ENCODE measurements around the gene CTNND2. TPM values are rescaled to one million over a fixed set of nuclear protein-coding genes. Genes with fewer than 3 reads are reported as not detected.

Gene CTNND2
- total and polyA plus RNA-seq, 10 of the 15 experiments (the other 5 are each of a cell fraction or from before 2014, with no cell fraction given), result 0.02 to 0.16 (median 0.04) TPM; not detected in 7

DNA sequence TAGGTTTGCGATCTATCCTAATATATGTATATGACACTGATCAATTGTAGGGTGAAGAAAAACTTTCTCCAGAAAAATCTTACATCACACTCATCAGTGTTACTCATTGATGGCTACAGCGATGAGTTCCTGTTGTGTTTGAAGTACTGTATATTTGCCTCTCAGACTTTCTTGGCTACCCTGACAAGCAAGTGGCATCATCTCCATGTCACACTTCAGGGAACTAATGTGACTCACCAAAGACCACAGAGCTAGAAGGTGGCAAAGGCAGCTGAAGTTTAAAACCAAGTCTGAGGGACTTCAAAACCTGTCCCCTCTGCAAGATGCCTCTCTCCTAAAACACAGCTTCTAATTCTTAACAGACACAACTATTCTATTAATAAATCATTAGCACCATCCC is 451.4 kb downstream of the CTNND2 start (continued):
- TF ChIP-seq ZSCAN29 (IDR thresholded peaks at IDR 0.05) (no peak), RUNX3 (IDR thresholded peaks at IDR 0.05; ENCODE audit: low read length) (no peak), ZNF622 (IDR thresholded peaks at IDR 0.05) (no peak)
- TF ChIP-seq, protein P1, sequence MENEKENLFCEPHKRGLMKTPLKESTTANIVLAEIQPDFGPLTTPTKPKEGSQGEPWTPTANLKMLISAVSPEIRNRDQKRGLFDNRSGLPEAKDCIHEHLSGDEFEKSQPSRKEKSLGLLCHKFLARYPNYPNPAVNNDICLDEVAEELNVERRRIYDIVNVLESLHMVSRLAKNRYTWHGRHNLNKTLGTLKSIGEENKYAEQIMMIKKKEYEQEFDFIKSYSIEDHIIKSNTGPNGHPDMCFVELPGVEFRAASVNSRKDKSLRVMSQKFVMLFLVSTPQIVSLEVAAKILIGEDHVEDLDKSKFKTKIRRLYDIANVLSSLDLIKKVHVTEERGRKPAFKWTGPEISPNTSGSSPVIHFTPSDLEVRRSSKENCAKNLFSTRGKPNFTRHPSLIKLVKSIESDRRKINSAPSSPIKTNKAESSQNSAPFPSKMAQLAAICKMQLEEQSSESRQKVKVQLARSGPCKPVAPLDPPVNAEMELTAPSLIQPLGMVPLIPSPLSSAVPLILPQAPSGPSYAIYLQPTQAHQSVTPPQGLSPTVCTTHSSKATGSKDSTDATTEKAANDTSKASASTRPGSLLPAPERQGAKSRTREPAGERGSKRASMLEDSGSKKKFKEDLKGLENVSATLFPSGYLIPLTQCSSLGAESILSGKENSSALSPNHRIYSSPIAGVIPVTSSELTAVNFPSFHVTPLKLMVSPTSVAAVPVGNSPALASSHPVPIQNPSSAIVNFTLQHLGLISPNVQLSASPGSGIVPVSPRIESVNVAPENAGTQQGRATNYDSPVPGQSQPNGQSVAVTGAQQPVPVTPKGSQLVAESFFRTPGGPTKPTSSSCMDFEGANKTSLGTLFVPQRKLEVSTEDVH (IDR thresholded peaks at IDR 0.05; ENCODE audit: low read depth, partially characterized antibody), result no peak
- TF ChIP-seq, protein P2, sequence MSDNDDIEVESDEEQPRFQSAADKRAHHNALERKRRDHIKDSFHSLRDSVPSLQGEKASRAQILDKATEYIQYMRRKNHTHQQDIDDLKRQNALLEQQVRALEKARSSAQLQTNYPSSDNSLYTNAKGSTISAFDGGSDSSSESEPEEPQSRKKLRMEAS (IDR thresholded peaks at IDR 0.05; ENCODE audit: low read depth, low read length), result no peak

DNA sequence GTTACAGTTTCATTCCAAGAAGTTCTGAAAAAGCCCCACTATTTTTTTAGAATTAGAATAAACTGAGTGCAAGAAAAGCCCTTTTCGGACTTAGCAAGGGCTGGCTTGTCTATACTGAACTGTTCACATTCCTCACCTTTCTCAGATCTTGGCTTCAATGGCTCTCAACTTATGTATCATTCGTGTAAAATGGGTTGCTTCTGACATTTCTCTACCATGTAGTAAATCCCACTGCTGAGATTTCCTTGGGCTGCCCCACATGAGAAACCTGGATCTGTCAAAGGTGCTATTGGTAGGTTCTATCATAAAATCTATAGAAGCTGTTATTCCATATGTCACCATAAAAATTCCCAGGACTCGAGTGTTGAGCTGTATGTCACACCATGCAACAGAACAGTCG is 454.3 kb downstream of the CTNND2 start:
- Histone ChIP-seq H4K20me1 (ENCODE audit: control insufficient read depth, insufficient read depth) (no peaks in the 10 kb centered on the region; the same call in 1 of the 2 replicates), H3K27me3 (replicated peaks in 1 of 2; ENCODE audit: control insufficient read depth in 2 of 2, insufficient read depth in 2 of 2, low read length in 1 of 2) (no peaks in the 10 kb centered on the region), H3K4me3 (no peak overlapping the region), H3K4me2 (ENCODE audit: control insufficient read depth, insufficient read depth) (no peak overlapping the region), H3K4me1 (ENCODE audit: control insufficient read depth, insufficient read depth, low read length) (no peaks in the 10 kb centered on the region), H3K36me3 (ENCODE audit: control insufficient read depth in 2 of 2, insufficient read depth in 2 of 2, low read length in 1 of 2) (no peaks in the 10 kb centered on the region), H3K27ac (ENCODE audit: control insufficient read depth, insufficient read depth) (no peak overlapping the region), H3K79me2 (ENCODE audit: control insufficient read depth, insufficient read depth, low read length) (no peaks in the 10 kb centered on the region), H3K9me3 (replicated peaks; ENCODE audit: control insufficient read depth, insufficient read depth, low read length) (no peaks in the 10 kb centered on the region), H3K9ac (ENCODE audit: control insufficient read depth, insufficient read depth, low read length) (no peak overlapping the region), H2AFZ (ENCODE audit: control insufficient read depth, low read depth, low read length) (no peak overlapping the region)
- TF ChIP-seq SP1 (IDR thresholded peaks at IDR 0.05; ENCODE audit: low read depth, low read length) (no peak), BHLHE40 (IDR thresholded peaks at IDR 0.05; ENCODE audit: borderline replicate concordance in 1 of 2, low read depth in 2 of 2, low read length in 1 of 2) (no peak), TBL1XR1 (IDR thresholded peaks at IDR 0.05; ENCODE audit: low read depth, low read length) (no peak), DPF2 (IDR thresholded peaks at IDR 0.05) (no peak), CHD2 (IDR thresholded peaks at IDR 0.05; ENCODE audit: borderline replicate concordance, low read depth, low read length) (no peak), IKZF1 (conservative IDR thresholded peaks at IDR 0.05) (no peak), SUPT20H (IDR thresholded peaks at IDR 0.05; ENCODE audit: borderline replicate concordance, control insufficient read depth, low read depth, low read length) (no peak), ZBED1 (IDR thresholded peaks at IDR 0.05; ENCODE audit: borderline replicate concordance) (no peak), ETV6 (conservative IDR thresholded peaks at IDR 0.05 in 1 of 2, IDR thresholded peaks at IDR 0.05 in 1 of 2; ENCODE audit: borderline replicate concordance in 1 of 2, low read depth in 1 of 2) (no peak), MYC (IDR thresholded peaks at IDR 0.05; ENCODE audit: insufficient read depth, insufficient read length, insufficient replicate concordance, low read length, severe bottlenecking) (no peak)
- TF ChIP-seq, protein P3, sequence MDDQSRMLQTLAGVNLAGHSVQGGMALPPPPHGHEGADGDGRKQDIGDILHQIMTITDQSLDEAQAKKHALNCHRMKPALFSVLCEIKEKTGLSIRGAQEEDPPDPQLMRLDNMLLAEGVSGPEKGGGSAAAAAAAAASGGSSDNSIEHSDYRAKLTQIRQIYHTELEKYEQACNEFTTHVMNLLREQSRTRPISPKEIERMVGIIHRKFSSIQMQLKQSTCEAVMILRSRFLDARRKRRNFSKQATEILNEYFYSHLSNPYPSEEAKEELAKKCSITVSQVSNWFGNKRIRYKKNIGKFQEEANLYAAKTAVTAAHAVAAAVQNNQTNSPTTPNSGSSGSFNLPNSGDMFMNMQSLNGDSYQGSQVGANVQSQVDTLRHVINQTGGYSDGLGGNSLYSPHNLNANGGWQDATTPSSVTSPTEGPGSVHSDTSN (IDR thresholded peaks at IDR 0.05; ENCODE audit: insufficient replicate concordance, low read depth, low read length), result no peak
- intact Hi-C loops (cut with micrococcal nuclease; ENCODE audit: unreplicated experiment), result no loop called here
- no peak for ATAC-seq
- ChIA-PET CTCF (no interaction called here), POLR2A (no interaction called here), RAD21 (ENCODE audit: unreplicated experiment) (no interaction called here), SMC1A (ENCODE audit: uncharacterized antibody, unreplicated experiment) (no interaction called here)
- no TSS peak for BruUV-seq (replicated peaks)
- DNase-seq (ENCODE audit: low read depth, low spot score), result no peak
- 3% methylated on average over 4 of the region's 4 CpGs for WGBS (ENCODE audit: insufficient coverage, insufficient replicate concordance, low lambda C conversion rate, missing lambda C conversion rate)
- FAIRE-seq, result no peak
- in situ Hi-C loops (cut with MboI), result no loop called here

Data from GM12878 (cell line).